ENCODE data around the gene ITSN1.
"Not testable (repeated sequence)": the region's sequence is repeated elsewhere in the genome, so short reads cannot be mapped to it uniquely, and the experiment has no call there.

The ITSN1 gene

DNA sequence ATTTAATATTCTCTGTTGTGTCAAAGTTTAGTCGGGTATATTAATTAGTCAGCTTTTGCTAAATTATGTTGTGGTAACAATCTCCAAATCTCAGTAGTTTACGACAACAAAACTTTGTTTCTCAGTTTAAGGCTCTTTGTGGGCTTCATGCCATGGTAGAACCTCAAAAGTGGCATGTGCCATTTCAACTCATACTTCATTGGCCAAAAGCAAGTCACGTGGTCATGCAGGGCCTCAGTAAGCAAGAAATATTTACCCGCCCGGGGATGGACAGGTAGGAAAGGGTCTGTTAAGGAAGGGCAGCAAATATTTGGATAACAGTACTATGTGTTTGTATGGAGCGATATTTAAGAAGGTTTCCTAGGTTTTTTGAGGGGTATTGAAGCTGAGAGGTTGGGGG is 38.6 kb downstream of the ITSN1 start:
- DNase-seq (ENCODE audit: low read depth in 2 of 2), result no peak

DNA sequence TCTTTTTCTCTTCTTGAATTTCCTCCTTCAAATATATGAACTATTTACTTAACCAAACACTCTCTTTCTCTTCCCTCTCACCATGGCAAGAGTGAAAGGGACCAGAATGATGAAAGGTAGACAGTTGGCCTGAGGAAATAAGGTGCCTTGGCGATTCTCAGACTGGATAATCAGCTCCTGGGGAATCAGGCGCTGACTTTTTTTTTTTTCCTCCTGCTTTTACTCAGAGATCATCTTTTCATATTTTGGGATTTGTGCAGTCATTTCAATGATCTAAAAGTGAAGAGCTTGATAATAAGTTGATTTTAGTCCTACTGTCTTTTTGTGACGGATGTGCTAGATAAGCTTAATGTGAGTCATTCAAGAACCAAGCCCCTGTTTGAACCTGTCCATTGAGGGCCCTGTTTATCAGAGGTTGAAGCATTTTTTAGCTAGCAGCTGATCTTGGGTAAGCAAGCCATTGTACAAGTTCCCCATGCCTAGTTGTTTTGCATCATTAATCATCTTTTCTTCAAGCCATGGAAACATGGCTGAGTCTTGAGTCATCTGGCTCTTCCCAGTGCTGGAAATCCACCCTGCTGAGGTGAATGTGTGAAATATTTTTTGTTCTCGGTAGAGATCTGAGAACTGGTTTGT is 40.8 kb downstream of the ITSN1 start:
- DNase-seq (ENCODE audit: low read depth in 2 of 2), result no peak

DNA sequence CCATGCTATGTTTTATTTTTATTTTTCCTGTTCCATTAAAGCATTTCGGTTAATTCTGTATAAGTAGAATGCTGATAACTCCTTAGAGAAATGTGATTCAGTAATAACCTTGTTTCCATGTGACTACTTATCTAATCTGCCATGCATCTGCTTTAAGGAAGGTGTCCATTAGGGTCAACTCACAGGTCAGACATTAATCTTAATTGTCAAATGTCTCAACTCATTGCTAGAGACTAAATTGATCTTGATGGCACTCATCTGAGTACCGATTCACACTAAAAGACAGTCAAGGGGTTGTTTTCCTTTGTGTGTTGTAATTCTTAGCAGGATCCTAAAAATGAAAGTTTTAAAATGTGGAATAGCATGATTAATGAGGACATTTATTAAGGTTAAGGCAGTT is 41.8 kb downstream of the ITSN1 start:
- no peak for DNase-seq (ENCODE audit: low read depth in 2 of 2)

DNA sequence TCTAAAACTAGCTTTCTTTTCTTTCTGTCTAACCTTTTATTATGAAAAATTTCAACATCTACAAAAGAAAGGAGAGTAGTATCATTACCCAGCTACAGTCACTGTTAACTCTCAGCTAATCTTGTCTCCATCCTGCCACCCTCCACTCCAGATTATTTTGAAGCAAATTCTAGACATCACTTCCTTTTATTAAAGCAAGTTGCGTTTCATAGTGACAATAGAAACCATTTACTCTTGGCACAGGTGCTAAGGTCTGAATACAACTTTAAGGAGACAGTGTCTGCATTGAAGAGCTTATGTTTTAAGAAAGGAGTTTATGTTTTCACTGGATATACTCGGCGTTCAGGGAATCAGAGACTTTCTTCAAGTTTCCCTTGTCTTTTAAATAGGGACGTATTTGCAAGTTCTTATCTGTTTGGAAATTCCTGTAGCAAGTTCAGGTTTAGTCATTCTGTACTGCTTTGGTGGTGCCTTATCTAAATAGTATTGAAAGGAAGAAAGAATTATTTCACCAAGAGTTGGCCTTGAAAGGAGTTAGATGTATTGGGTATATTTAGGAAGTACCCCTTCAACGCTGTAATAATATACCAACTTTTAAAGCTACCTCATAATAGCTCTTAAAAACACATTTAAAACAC is 42.7 kb downstream of the ITSN1 start:
- DNase-seq (ENCODE audit: low read depth in 2 of 2), result no peak

DNA sequence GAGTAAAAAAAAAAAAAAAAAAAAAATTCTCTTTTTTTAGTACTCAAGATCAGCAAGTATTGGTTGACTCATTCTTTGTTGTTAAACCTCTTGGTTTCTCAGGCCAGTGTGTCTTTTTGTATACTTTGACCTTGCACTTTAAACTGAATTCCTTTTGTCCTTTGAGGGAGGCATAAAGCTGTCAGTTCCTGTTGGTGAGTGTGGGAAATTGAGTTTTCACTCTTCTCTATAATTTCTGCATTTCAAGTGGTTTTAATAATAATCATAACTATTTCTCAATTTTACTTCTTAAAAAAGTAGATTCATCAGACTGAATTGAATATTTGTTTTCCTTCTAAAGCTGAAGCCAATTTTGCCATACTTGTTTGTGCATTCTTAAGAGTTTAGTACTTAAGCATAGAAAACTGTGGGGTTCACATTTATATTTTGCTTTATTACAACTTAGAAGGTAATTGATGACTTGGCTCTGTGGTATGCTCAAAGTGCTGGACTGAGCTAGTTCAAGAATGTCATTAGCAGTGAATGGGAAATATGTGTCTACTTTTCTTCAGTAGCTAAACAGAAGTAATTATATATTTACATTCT is 43.4 kb downstream of the ITSN1 start:
- DNase-seq (ENCODE audit: low read depth in 2 of 2), result no peak

DNA sequence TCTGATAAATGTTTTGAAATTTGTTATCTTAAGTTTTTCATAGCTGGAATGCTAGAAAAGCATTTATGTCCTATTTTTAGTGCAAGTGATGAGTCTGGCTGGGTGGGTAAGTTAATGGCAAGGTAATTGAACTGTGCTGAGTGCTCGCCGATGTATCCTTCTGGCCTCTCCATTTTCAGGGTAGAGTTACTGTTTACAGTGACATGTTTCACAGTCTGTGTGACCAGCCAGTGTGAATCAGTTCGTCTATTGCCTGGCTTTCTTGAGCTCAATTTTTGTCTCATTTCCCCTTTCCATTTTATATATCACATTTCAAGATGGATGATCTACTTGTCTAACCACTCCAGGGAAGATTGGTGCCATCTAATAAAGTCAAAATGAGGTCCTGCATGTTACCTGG is 44.1 kb downstream of the ITSN1 start:
- no peak for DNase-seq (ENCODE audit: low read depth in 2 of 2)

DNA sequence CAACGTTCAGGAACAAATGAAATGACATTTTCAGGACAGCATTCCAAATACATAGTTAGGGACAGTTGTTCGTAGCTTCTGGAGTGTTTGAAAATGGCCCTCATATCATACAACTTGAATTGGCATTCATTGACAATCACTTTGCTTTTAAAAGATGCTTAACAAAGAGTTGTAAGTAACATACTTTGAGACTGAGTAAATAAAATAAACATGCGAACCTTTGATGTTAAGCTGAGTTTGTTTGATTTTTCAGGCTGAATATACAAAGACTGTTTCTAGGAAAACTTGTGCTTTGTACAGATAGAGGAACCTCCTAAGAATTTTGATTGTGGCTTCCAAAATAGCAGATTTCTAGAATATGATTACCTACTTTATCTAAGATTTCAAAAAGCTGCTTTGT is 45.3 kb downstream of the ITSN1 start:
- DNase-seq (ENCODE audit: low read depth in 2 of 2), result no peak

DNA sequence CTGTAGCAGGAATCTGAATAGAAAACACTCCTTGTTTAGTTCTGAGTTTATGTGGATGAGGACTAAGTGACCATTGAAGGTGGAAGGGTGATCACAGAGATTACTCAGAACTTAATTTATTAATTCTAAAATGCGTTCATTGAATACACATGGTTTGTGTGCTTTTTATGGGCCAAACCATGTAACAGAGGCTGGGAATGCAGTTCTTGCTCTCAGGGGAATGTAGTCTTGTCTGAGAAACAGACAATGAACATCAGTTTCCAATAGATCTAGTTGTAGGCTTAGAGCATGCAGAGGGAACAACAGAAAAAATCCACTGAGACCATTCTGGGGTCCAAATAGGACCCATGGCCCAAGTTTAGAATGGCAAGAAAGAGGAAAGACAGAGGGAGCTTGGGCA is 46.1 kb downstream of the ITSN1 start:
- DNase-seq (ENCODE audit: low read depth in 2 of 2), result no peak

DNA sequence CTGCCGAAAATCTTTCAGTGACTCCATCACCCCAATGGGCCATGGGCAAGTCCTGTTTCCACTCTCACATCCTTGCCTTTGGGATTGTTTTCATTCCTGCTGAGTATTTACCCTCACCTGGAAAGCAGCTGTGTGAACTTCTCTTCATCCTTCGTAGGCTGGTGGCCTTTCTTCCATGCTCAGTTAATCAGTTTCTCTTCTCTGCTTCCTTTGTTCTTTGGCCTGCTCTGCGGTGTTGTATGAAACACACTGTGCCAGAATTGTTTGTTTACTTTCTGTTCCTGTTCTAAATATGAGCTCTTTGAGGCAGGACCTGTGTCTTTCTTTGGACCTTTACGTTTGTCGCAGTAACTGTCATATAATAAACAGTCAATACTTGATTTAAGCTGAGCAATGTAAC is 48.6 kb downstream of the ITSN1 start:
- no peak for DNase-seq (ENCODE audit: low read depth in 2 of 2)

DNA sequence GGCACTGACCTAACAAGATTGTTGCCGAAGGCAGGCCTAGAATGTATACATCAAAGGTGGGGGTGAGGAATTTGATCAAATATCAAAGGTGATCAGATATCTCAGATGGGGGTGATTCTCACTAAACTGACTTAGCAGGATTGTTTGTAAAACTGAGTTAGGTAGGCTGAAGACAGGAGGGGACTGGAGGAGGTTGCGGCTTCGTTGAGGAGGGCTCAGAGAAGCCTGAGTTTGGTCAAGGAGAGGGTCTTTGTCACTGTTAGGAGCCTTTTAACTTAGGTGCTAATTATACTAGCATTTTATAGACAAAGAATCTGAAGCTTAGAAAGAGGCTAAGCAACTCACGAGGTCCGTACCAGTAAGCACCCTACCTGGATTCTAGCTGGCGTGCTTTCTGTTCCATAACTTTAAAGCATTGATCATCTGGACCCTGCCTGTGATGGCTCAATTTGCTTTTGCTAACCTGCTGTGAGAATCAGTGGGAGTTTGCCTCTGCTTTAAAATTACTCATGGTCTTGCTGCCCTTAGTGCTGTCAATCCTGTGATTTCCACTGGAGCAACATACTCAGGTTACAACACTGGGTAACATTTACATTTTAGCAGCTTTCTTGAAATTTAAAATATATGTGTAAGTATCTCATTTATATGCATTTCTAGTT is 49.8 kb downstream of the ITSN1 start:
- DNase-seq (ENCODE audit: low read depth in 2 of 2), result no peak

DNA sequence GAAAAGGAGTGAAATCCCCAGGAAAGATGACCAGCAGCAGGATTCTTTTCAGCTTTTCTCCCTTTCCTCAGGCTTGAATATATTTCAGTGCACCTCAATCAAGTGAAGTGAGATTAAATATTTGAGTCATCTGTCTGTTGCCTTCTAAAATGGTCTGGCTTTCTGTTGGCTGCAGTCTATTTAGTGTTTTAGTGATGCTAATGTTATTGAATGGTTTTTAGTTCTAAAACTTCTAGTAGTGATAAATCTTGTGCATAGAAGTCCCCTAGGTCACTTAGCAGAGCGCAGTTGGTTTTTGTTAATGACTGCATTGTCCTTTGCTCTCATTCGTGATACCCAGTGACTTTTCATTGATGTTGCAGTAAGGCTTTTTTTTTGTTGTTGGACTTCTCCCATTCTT is 53.5 kb downstream of the ITSN1 start:
- no peak for DNase-seq (ENCODE audit: low read depth in 2 of 2)

DNA sequence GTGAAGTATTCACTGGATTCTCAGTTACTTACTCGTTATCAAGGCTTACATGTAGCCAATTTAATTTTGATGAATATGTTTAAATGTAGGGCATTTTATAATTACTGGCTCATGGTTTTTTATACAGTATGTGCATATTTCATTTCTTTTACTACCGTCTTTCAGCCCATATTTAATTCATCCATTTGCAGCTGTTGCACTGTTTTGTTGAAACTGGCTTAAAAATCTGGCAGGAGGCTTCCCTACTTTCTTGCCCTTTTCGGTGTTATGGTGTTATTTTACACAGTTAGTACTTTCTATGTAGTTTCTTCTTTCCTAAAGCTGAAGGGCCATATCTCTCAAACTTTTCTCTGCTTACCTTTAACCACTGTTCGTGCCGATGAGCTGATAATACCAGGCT is 54.2 kb downstream of the ITSN1 start:
- no peak for DNase-seq (ENCODE audit: low read depth in 2 of 2)

DNA sequence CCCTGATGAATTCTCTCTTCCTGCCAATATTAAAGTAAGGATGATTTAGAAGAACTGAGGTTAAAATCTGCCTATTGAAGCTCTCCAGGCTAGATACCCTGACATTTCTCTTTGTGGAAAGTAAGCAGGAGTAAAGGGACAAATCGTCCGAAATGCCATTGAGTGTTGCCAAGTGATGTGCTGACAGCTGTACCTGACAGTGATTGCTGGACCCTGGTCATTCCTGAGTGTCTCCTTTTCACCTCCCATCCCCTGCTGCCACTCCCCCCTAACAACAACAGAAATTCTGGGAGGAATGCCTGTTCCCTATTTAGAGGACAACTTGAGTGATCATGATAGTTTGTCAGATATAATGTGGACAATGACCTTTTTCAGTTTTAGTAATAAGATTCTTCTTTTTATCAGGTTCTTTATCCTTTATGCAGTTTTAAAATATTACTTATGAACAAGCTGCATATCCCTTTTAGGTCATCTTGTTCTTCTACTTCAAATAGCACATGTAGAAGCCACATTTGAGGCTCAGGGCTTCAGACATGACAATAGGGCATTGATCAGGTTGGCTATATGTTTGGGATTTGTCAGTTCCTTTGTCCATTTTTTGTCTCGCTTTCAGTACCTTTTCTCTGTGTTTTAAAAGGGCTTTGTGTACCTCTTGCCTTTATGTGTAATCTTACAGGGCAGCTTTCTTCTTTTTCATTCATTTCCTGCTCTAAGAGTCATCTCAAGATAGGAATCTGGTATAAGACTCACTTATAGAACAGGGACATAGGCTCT is 56.0 kb downstream of the ITSN1 start:
- no peak for DNase-seq (ENCODE audit: low read depth in 2 of 2)

DNA sequence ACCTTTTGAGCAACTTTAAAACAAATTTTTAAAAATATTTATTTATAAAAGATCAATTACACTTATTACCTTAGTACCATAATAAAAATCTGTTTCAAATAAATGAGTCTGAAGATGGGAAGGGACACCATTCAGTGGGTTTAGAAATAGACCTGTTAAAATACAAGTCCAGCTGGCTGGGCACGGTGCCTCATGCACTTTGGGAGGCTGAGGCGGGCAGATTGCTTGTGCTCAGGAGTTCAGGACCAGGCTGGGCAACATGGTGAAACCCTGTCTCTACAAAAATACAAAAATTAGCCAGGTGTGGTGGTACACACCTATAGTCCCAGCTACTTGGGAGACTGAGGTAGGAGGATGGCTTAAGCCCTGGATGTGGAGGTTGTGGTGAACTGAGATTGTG is 57.0 kb downstream of the ITSN1 start:
- DNase-seq (ENCODE audit: low read depth in 2 of 2), result no peak

DNA sequence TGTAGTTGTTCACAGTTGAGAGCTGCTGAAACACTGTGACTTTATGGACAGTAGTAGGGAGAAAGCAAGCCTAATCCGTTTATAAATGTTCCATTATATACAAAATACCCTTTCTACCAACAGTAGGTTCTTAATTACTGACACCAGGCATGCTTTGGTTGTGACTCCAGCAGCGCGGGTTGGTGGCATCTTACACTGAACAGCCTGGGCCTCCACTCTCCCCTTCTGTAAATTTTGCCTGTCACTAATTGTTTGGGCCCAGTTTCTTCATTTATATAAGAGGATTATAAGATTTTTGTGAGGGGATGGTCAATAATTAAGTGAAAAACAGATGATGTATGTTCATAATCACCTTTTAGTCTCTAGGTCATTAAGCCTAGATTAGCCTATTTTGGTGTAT is 58.2 kb downstream of the ITSN1 start:
- DNase-seq (ENCODE audit: low read depth in 2 of 2), result no peak

DNA sequence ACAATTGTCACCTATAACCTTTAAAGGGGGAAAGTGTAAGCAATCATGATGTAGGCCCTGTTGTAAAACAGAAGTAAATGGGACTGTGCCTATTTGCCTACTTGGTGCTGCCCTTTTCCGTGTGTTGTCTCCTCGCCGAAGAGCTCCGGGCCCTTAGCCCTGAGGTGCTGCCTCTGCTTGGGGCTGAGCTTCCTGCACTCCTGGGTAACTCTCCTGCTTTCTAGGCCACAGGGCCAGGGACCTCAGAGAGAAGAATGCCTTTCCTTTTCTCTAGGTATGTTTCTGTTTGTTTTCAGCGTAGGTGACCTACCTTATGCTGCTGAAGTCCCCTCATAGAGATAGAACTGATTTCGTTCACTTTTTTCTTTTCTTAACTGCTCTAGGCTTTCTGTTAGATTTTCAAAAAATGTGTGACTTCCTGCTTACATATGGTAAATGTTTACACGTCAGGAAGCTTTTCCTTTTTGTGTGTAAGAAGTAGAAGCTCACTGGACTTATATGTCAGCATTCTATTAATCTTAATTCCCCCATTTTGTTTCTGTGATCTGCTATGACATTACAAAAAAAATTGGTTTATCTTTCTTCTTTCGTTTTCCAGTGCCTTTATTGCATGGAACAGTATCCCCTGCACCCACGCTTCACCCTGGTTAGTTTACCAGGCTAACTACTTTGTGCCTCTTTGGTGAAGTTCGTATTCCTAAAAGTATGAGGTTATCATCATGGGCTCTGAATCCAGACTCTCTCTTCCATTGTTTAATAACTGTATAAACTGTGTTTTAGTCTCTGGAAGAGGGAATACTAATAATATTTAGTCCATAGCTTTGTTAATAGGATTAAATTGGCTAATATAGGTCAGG is 61.7 kb downstream of the ITSN1 start:
- DNase-seq (ENCODE audit: low read depth in 2 of 2), result no peak

DNA sequence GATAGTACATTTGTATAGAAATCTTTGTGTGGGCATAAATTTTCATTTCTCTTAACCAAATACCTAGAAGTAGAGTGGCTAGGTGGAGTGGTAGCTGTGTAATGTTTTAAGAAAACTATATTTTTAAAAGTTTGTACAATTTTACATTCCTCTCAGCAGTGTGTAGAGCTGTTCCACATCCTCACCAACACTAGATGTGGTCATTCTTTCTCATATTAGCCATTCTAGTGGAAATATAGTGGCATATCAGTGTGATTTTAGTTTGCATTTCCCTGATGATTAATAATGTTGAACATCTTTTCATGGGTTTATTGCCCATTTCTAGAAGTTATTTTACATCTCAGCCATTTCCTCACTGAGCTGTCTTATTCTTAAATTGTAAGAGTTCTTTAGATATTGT is 65.5 kb downstream of the ITSN1 start:
- DNase-seq (ENCODE audit: low read depth in 2 of 2), result no peak

DNA sequence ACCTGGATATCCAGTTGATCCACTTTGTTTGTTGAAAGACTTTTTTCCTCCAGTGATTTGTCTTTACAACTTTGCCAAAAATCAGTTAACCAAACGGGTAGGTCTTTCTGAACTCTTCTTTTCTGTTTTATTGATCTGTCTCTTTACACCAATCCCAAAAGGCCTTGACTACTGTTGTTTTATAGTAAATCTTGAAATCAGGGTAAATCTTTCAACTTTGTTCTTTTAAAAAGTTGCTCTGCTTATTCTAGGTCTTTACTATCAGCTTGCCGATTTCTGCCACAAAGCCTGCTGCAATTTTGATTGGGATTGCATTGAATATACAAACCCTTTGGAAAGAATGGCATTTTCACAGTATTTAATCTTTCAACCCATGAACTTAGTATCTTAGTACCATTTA is 66.6 kb downstream of the ITSN1 start:
- DNase-seq (ENCODE audit: low read depth in 2 of 2), result no peak

DNA sequence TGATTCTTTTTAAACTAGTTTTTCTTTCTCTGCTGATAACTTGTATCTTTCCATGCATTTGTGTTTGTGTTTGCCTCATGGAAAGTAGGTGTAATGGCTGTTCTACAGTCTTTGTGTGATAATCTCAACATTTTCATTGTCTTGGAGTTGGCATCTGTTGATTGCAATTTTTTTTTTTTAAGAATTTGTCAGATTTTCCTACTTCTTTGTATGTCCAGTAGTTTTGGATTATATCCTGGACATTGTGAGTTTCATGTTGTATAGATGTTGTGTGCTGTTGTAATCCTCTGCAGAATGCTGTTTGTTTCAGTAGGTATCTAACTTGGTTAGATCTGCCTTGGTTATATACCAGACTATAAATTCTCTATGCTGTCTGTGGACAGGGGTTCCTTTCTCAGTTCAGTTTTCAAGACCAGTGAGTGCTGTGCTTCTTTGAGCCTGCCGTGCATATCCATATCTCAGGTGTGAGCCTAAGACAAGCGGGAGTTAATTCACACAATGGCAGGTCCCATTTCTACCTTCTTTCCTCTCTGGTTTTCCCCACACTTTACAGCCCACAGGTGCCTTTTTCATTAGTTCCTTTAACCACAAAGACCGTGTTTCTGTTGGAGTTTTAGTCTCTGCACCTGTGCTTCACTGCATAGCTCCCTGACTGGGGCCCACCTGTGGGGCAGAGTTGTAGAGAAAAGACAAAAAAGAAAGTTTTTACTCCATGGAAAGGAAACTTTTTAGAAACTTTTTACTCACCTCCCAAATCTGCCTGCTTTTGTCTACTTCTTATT is 69.9 kb downstream of the ITSN1 start:
- no peak for DNase-seq (ENCODE audit: low read depth in 2 of 2)

DNA sequence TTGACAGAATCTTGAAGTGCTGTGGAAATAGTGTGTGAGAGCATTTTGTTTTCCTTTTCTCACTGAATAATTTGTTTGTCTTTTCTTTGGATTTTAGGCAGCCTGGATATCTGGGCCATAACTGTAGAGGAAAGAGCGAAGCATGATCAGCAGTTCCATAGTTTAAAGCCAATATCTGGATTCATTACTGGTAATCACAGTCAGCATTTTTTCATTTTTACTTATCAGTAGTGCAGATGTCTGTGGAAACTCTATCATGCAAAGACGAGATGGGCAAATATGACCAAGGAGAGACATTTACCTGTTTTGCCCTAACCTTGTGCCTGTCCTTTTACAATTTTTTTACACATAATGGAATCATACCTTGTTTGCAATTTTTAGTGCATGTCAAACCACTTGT is 78.8 kb downstream of the ITSN1 start:
- DNase-seq (ENCODE audit: low read depth in 2 of 2), result no peak

DNA sequence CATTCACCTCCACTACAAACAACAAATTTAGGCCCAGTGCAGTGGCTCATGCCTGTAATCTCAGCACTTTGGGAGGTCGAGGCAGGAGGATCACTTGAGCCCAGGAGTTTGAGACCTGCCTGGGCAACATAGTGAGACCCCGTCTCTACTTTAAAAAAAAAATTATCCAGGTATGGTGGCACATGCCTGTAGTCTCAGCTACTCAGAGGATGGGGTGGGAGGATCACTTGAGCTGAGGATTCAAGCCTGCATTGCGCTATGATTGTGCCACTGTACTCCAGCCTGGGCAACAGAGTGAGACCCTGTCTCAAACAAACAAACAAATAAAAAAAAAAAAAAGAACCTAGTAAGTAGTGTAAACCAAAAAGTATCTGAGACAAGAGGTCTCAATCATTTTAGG is 86.8 kb downstream of the ITSN1 start:
- DNase-seq (ENCODE audit: low read depth in 2 of 2), result not testable (repeated sequence)
